GM10248 (cell line): ENCODE measurements around the gene GYG1.

ENCODE experiments used
- CTCF ChIA-PET: fragments of 300-600 bp; sonication (Branson Sonifier 250); formaldehyde crosslinking; extraction: SDS; loops from one replicate; lab custom pipeline; 2021; ENCODE audit warnings: antibody characterized with exemption; lab: Yijun Ruan, JAX
- POLR2A ChIA-PET: fragments of 350-650 bp; sonication (Branson Sonifier 250); formaldehyde crosslinking; extraction: SDS; loops from one replicate; lab custom pipeline; 2020; ENCODE audit warnings: antibody characterized with exemption; lab: Yijun Ruan, JAX
- DNase-seq: peaks from one replicate; pipeline ENCODE4 v3.0.0; 2012; ENCODE audit errors: extremely low spot score
- CTCF ChIP-seq: IDR thresholded peaks from 2 replicates; pipeline ENCODE4 v1.5.1; 2012; ENCODE audit warnings: mild to moderate bottlenecking, low read depth; ENCODE audit errors: extremely low read depth, missing control alignments, control extremely low read depth

The GYG1 gene

GRCh38 chr3:148991219-148992026 lies at the start of gene GYG1:
Gene GYG1, plus strand, starts transcription at chr3:148991540. Its CDS starts 101 bp downstream, at chr3:148991641.
- peak; percentile 46 for TF ChIP-seq CTCF
- DNase-seq, result peak; percentile 88
- ChIA-PET POLR2A (no interaction called here), CTCF (interaction anchor here (0.8 to 5.0 kb wide), 8 partner anchors 10 to 45 kb away, joined by 3 to 25 read pairs (median 4); no protein-coding TSS in a partner anchor)

GRCh38 chr3:148943506-148944205 lies 47.7 kb upstream of the GYG1 start:
- peak; percentile 72 for TF ChIP-seq CTCF
- ChIA-PET CTCF (interaction anchor here (0.6 to 6.5 kb wide), 15 partner anchors 10 to 357 kb away, joined by 3 to 78 read pairs (median 3); partner anchors contain the start of gene CPA3), POLR2A (no interaction called here)
- DNase-seq, result peak; percentile 73

DNA sequence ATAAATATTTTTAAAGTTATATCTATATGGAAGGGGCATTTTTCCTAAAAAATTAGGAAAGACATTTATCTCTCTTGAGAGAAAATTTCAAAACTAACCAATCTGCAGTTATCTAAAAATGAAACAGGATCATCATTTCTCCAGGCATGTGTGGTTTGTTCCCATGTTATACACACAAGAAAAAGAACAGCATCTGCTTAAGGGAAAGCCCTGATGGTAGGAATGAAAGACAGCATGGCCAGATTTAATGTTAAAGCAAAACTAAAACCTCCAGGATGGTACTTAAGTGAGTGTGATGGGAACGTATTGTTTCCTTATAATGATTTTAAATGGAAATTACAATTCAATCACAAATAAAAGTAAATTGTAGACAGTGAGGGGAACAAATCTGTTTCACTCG lies 46.2 kb upstream of the GYG1 start:
- DNase-seq, result no peak
- no peak for TF ChIP-seq CTCF
- ChIA-PET CTCF (interaction anchor here (1.0 to 6.5 kb wide), 9 partner anchors 9 to 218 kb away, joined by 3 to 78 read pairs (median 4); no protein-coding TSS in a partner anchor), POLR2A (no interaction called here)

DNA sequence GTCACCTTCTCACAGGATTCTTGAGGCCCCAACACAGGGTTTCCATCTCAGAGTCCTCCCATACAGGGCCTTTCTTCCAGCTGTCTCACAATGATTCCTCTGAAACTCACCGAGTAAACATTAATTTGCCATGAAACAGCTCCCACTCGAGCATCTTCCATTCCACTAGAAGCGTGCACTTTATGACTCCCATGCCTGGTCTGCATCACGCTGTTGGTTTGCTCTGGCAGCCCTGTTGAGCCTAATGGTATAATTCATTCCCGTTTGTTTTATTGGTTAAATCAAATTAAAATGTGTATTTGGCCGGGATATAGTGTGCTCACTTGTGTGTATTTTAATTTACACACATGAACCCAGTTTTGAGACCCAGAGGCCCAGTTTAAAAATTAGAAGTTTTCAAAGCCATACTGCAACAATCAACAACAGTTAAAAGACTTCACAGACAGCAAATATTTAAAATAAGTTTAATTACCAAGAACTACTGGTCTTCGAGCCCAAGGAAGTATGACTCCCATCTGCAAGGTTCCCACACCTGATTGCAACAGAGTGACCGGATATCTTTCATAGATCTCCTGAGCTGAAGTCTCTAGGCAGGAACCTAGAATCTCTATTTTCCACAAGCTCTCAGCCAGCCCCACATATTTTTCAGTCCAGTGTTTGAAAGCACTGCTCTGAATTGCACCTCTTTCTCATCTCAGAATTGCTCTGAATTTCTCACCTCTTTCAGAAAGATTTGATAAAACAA lies 42.3 kb upstream of the GYG1 start:
- POLR2A ChIA-PET, result no interaction called here
- no peak for TF ChIP-seq CTCF
- CTCF ChIA-PET, result interaction anchor here (0.9 to 3.6 kb wide), 3 partner anchors 43 to 90 kb away, joined by 3 to 15 read pairs (median 14); no protein-coding TSS in a partner anchor
- no peak for DNase-seq

- TF ChIP-seq CTCF, result peak; percentile 10
- CTCF ChIA-PET, result interaction anchor here (0.8 to 3.6 kb wide), 9 partner anchors 8 to 330 kb away, joined by 3 to 15 read pairs (median 5); no protein-coding TSS in a partner anchor
- no peak for DNase-seq
- POLR2A ChIA-PET, result no interaction called here
These were observed 40.5 kb upstream of the GYG1 start for GRCh38 chr3:148950806-148951205.
